ENCODE data around the gene RALGAPA2. TPM values are rescaled to one million over a fixed set of nuclear protein-coding genes. Genes with fewer than 3 reads are reported as not detected.

Gene RALGAPA2
- total RNA-seq, 4 donors from 2014 or later = 54.3 to 67.6 (median 60.3) TPM

DNA sequence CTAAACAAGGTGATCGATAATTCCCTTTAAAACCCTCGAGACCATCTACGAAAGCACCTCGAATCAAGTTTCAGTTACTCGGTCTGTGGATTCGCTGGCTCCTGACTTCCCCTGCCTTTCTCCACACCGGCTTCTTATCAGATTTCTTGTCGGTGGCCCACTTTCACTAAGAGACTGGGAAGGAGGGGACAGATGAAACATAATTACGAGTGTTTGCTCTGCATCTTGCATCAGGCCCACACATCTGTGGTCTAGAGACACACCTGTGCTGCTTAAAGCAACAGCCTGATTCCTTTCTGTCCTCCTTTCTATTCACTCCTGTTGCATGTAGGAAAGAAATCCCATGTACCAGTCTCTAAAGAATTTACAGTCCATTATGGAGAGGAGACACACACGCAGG is 306.8 kb downstream of the RALGAPA2 start:
- H3K4me1 ChIP-seq = no peaks in the 10 kb centered on the region
- DNase-seq = no peak
- no peaks in the 10 kb centered on the region for H3K27me3 ChIP-seq
- H3K27ac ChIP-seq = no peak overlapping the region
- TF ChIP-seq CTCF (IDR thresholded peaks at IDR 0.05) = no peak
- TF ChIP-seq POLR2A (IDR thresholded peaks at IDR 0.05) = no peak
- H3K36me3 ChIP-seq = peaks cover 0 to 3% (median 0%) of the 10 kb centered on the region in 3 donors
- no peaks in the 10 kb centered on the region for H3K9me3 ChIP-seq
- no peak overlapping the region for H3K4me3 ChIP-seq

GRCh38 chr20:20404633-20405032 is 307.8 kb downstream of the RALGAPA2 start:
- Histone ChIP-seq H3K9me3 (no peaks in the 10 kb centered on the region), H3K27ac (no peak overlapping the region), H3K4me1 (peaks cover 0 to 4% (median 0%) of the 10 kb centered on the region in 4 donors), H3K27me3 (no peaks in the 10 kb centered on the region), H3K36me3 (peaks cover 0 to 3% (median 0%) of the 10 kb centered on the region in 3 donors), H3K4me3 (no peak overlapping the region)
- TF ChIP-seq POLR2A (IDR thresholded peaks at IDR 0.05) (no peak), CTCF (IDR thresholded peaks at IDR 0.05) (no peak)
- no peak for DNase-seq

DNA sequence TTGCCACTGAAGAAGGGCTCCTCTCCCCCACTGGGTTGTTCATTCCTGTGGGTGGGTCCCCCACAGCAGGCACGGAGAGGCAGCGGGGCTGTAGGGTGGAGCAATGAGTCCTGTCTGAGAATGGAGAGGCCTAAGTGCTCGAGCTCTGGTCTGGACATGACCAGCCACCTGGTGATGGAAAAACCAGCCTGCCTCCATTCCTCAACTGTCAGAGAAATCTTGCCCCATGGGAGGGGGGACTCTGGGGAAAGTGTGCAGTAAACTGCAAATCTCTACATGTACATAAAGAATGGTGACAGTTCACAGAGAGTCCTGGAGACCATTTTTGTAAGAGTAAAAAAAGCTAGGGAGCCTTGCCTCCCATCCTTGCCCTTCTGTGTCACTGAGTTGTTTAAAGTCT is 310.5 kb downstream of the RALGAPA2 start:
- DNase-seq = no peak
- Histone ChIP-seq H3K36me3 (peaks cover 0 to 6% (median 0%) of the 10 kb centered on the region in 3 donors), H3K27ac (no peak overlapping the region), H3K4me1 (peaks cover 0 to 4% (median 0%) of the 10 kb centered on the region in 4 donors), H3K9me3 (no peaks in the 10 kb centered on the region), H3K4me3 (no peak overlapping the region), H3K27me3 (no peaks in the 10 kb centered on the region)
- no peak for TF ChIP-seq CTCF (IDR thresholded peaks at IDR 0.05)
- no peak for TF ChIP-seq POLR2A (IDR thresholded peaks at IDR 0.05)

DNA sequence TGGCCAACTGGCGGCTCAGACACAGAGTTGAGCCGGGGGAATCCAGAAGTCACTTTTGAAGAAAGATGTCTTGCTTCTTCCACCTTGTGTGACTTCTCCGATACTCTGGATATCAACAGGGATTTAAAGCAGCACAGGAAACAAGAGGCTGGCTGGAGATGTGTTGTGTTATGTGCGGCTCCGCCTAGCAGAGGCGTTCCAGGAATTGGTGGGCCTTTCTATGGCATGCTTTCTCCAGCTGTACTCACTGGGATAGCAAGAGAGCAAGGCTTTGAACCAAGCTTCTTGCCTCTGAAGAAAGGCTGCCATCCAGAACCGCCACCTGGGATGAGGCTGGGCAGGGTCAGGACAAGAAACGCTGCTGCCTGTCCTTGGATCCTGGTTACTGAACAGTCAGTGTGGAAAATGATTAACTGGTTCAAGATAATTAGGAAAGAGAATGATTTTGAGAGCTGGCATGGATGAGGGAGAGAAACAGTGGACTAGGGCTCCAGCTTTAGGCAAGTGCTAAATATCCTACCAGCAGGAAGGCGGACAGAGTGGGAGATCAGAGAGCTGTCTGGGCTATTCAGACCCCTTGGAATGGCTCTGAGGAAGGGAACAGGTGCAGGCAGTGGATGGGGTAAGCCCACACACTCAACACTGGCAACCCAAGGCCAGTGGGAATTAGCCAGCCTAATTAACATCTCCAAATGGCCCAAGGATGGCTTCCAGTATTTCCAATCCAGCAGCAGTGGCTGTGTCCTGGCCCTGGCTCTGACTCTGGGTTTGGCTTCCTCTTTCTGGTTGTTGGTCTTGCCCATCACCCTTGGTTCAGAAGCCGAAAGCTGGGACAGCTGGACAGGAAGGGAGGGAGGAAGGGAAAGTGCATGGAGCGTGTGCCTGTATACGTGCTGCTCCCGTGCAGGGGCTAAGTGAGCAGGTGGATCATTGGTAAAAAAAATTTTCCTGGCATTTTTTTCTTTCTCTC is 312.6 kb downstream of the RALGAPA2 start:
- Histone ChIP-seq H3K27me3 (no peaks in the 10 kb centered on the region), H3K9me3 (no peaks in the 10 kb centered on the region), H3K36me3 (peaks cover 0 to 6% (median 0%) of the 10 kb centered on the region in 3 donors), H3K4me1 (peaks cover 0 to 4% (median 0%) of the 10 kb centered on the region in 4 donors), H3K4me3 (no peak overlapping the region), H3K27ac (no peak overlapping the region)
- no peak for DNase-seq
- TF ChIP-seq POLR2A (IDR thresholded peaks at IDR 0.05) (no peak), CTCF (IDR thresholded peaks at IDR 0.05) (no peak)

DNA sequence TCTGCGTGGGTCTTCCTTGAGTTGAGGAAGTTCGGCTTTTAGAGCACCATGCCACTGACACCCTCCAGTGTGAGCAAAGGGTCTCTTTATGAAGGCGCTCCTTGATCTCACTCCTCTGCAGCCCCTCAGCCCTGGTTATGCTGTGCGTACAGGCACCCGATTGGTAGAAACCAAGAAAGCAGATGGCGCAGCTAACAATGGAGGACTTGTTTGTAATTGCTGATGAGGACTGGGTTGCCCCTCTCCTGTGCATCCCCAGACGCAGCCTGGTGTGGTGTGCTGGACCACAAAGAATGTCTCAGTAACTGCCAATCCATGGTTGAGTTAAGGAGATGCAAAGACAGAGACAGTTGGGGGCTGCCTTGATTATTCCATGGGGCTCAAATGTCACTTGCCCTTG is 314.3 kb downstream of the RALGAPA2 start:
- H3K27me3 ChIP-seq = no peaks in the 10 kb centered on the region
- no peak overlapping the region for H3K27ac ChIP-seq
- H3K36me3 ChIP-seq = peaks cover 0 to 13% (median 0%) of the 10 kb centered on the region in 3 donors
- TF ChIP-seq POLR2A (IDR thresholded peaks at IDR 0.05) (no peak), CTCF (IDR thresholded peaks at IDR 0.05) (no peak)
- no peak overlapping the region for H3K4me3 ChIP-seq
- no peaks in the 10 kb centered on the region for H3K9me3 ChIP-seq
- peaks cover 0 to 4% (median 0%) of the 10 kb centered on the region in 4 donors for H3K4me1 ChIP-seq
- DNase-seq = no peak

All from Peyer's patch (tissue), 4 donors.